K562 (cell line): ENCODE data around the gene MRPL32. TPM values are rescaled to one million over a fixed set of nuclear protein-coding genes. Genes with fewer than 3 reads are reported as not detected.

Experiments
- CBX2 ChIP-seq: fragments of 200-600 bp; sonication (generic); IDR thresholded peaks from one replicate; pipeline ENCODE4 v1.6.1; 2012; ENCODE audit warnings: mild to moderate bottlenecking, low read length, inconsistent platforms; ENCODE audit not compliant: insufficient read depth, poor library complexity, severe bottlenecking
- FOXM1 ChIP-seq, 2 experiments: fragments of 450-650 bp in 1 of 2; sonication (generic) in 1 of 2; formaldehyde crosslinking in 1 of 2; IDR thresholded peaks; 2 replicates each; pipeline versions ENCODE4 v1.6.1 to v1.9.0; 2017 to 2022; ENCODE audit warnings: low read depth in 2 of 2, mild to moderate bottlenecking in 2 of 2, missing genetic modification reagents in 1 of 2, moderate library complexity in 1 of 2
- MYBL2 ChIP-seq, 2 experiments: fragments of 450-650 bp in 1 of 2; sonication (generic) in 1 of 2; formaldehyde crosslinking in 1 of 2; IDR thresholded peaks; 2 replicates each; pipeline versions ENCODE4 v1.6.1 to v1.8.1; 2017 to 2022; ENCODE audit warnings: borderline replicate concordance in 1 of 2, inconsistent platforms in 1 of 2, low read depth in 1 of 2, mild to moderate bottlenecking in 1 of 2, missing genetic modification reagents in 1 of 2, moderate library complexity in 1 of 2
- MYC ChIP-seq, 2 experiments: fragments of 250-450 bp in 1 of 2; sonication (Bioruptor Pico) in 1 of 2; IDR thresholded peaks; 2 replicates each; pipeline versions ENCODE4 v1.5.1 to v1.6.1; 2012 to 2021; ENCODE audit warnings: low read depth in 2 of 2, borderline replicate concordance in 1 of 2, improper control_type of control experiment in 1 of 2, low read length in 1 of 2, mild to moderate bottlenecking in 1 of 2, moderate library complexity in 1 of 2
- MYNN ChIP-seq, 2 experiments: sonication (generic); formaldehyde crosslinking in 1 of 2; IDR thresholded peaks; 2 replicates each; pipeline versions ENCODE4 v1.5.0 to v1.6.1; 2016 to 2020; ENCODE audit warnings: antibody characterized with exemption in 1 of 2, missing genetic modification reagents in 1 of 2
- PHB ChIP-seq: fragments of 250-450 bp; sonication (Bioruptor Pico); IDR thresholded peaks from 2 replicates; pipeline ENCODE4 v1.5.0; 2021
- RBM25 ChIP-seq: fragments of 200-400 bp; formaldehyde crosslinking; IDR thresholded peaks from 2 replicates; pipeline ENCODE4 v1.6.1; 2018; ENCODE audit warnings: low read length, low read depth, moderate library complexity; ENCODE audit not compliant: severe bottlenecking
- SUPT5H ChIP-seq: fragments of 450-650 bp; IDR thresholded peaks from 2 replicates; pipeline ENCODE4 v1.6.1; 2016
- TAL1 ChIP-seq: fragments of 450-650 bp; IDR thresholded peaks from 2 replicates; pipeline ENCODE4 v1.6.1; 2016; ENCODE audit warnings: mild to moderate bottlenecking
- TCFL5 ChIP-seq: fragments of 250-450 bp; sonication (Bioruptor Pico); conservative IDR thresholded peaks from 2 replicates; pipeline ENCODE4 v1.6.1; 2021; ENCODE audit warnings: mild to moderate bottlenecking, moderate library complexity, matching md5 sums
- U2AF2 ChIP-seq: fragments of 200-400 bp; formaldehyde crosslinking; optimal IDR thresholded peaks from 2 replicates; pipeline ENCODE3; 2017; ENCODE audit warnings: low read depth, mild to moderate bottlenecking, low read length
- polyA plus RNA-seq, 8 experiments: library from polyadenylated mRNA; depleted of rRNA in 4 of 8; stranded (reverse) in 5 of 8; unstranded in 3 of 8; fragments of >200 nt; fragmentation: Nextera tagmentation in 2 of 8; fragmentation: Illumina TruSeq in 1 of 8; extraction: Ambion mirVana in 2 of 8; extraction: Trizol in 1 of 8; gene quantifications; 2 replicates each; pipeline versions ENCODE4 v1.2.1 to v1.2.3, GENCODE V29; 2011 to 2014; ENCODE audit warnings: inconsistent platforms in 1 of 8, missing spikeins in 1 of 8
- total RNA-seq, 7 experiments: library from RNA; depleted of rRNA in 6 of 7; stranded (reverse); fragments of >200 nt in 6 of 7; fragmentation: Illumina TruSeq in 2 of 7; extraction: Trizol in 2 of 7; gene quantifications; 2 replicates each; pipeline versions ENCODE4 v1.2.1 to v1.2.3, GENCODE V29; 2011 to 2021; ENCODE audit warnings: low replicate concordance in 1 of 7
- TF ChIP-seq, protein P1 (sequence below), 2 experiments: fragments of 450-650 bp in 1 of 2; sonication (generic) in 1 of 2; formaldehyde crosslinking in 1 of 2; IDR thresholded peaks; 2 replicates each; pipeline versions ENCODE4 v1.7.1 to v1.9.0; 2016 to 2022; ENCODE audit warnings: inconsistent platforms in 1 of 2, mild to moderate bottlenecking in 1 of 2, missing genetic modification reagents in 1 of 2
- TF ChIP-seq, protein P2 (sequence below): fragments of 450-650 bp; IDR thresholded peaks from 2 replicates; pipeline ENCODE4 v1.6.1; 2016; ENCODE audit warnings: antibody characterized with exemption
- TF ChIP-seq, protein P3 (sequence below): fragments of 250-450 bp; sonication (Bioruptor Pico); IDR thresholded peaks from 2 replicates; pipeline ENCODE4 v1.9.0; 2021; ENCODE audit warnings: mild to moderate bottlenecking

The MRPL32 gene
- total and polyA plus RNA-seq, 9 of the 15 experiments (the other 6 are each of a cell fraction or from before 2014, with no cell fraction given): 75.5 to 351 (median 138) TPM

DNA sequence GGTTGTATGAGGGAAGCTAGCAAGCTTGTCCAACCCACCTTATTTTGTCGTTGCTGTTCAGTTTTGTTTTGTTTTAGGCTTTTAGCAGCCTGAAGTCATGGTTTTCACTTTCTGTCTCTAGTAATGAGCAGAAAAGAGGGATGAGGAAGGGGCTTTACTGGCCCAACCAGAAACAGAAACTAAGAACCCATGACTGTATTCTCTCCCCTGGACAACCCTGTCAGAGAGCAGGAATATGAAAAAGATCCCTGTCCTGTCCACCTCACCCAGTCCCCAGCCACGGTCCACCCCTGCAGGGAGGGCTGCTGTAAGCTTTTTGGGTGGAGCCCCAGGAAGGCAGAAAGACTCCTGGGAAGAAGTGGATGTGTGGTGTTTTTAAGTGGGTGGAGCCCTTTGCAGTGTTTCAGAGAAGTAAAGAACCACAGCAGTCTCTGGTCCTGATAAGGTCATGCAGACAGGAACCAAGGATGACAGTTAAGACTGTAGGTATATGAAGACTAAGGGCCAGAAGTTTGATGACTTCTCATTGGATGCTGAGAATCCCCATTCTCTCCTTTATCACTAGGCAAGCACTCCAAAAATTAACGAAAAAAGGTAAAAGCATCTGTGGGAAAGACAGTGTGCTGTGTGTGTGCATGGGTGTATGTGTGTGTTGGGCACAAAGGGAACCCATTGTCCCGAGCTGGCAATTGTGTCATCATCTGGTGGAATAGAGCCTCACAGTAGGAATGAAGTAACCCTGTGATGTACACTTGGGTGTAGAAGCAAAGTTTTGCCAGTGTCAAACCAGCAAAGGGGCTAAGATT lies 13.8 kb downstream of the MRPL32 start (continued):
- TF ChIP-seq, protein P1, sequence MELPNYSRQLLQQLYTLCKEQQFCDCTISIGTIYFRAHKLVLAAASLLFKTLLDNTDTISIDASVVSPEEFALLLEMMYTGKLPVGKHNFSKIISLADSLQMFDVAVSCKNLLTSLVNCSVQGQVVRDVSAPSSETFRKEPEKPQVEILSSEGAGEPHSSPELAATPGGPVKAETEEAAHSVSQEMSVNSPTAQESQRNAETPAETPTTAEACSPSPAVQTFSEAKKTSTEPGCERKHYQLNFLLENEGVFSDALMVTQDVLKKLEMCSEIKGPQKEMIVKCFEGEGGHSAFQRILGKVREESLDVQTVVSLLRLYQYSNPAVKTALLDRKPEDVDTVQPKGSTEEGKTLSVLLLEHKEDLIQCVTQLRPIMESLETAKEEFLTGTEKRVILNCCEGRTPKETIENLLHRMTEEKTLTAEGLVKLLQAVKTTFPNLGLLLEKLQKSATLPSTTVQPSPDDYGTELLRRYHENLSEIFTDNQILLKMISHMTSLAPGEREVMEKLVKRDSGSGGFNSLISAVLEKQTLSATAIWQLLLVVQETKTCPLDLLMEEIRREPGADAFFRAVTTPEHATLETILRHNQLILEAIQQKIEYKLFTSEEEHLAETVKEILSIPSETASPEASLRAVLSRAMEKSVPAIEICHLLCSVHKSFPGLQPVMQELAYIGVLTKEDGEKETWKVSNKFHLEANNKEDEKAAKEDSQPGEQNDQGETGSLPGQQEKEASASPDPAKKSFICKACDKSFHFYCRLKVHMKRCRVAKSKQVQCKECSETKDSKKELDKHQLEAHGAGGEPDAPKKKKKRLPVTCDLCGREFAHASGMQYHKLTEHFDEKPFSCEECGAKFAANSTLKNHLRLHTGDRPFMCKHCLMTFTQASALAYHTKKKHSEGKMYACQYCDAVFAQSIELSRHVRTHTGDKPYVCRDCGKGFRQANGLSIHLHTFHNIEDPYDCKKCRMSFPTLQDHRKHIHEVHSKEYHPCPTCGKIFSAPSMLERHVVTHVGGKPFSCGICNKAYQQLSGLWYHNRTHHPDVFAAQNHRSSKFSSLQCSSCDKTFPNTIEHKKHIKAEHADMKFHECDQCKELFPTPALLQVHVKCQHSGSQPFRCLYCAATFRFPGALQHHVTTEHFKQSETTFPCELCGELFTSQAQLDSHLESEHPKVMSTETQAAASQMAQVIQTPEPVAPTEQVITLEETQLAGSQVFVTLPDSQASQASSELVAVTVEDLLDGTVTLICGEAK (IDR thresholded peaks at IDR 0.05): 0 out of 2 replicates have a peak, but pooled peaks have one; percentile 15
- TF ChIP-seq, protein P1 (CRISPR knock-in tag; IDR thresholded peaks at IDR 0.05): no peak
- TF ChIP-seq PHB (CRISPR knock-in tag): no peak
- TF ChIP-seq SUPT5H: peak; percentile 69
- TF ChIP-seq TCFL5 (CRISPR knock-in tag): no peak
- TF ChIP-seq, protein P2, sequence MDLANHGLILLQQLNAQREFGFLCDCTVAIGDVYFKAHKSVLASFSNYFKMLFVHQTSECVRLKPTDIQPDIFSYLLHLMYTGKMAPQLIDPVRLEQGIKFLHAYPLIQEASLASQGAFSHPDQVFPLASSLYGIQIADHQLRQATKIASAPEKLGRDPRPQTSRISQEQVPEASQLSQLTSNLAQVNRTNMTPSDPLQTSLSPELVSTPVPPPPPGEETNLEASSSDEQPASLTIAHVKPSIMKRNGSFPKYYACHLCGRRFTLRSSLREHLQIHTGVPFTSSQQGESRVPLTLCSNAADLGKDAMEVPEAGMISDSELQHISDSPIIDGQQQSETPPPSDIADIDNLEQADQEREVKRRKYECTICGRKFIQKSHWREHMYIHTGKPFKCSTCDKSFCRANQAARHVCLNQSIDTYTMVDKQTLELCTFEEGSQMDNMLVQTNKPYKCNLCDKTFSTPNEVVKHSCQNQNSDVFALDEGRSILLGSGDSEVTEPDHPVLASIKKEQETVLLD: 0 out of 2 replicates have a peak, but pooled peaks have one; percentile 10
- TF ChIP-seq, protein P3, sequence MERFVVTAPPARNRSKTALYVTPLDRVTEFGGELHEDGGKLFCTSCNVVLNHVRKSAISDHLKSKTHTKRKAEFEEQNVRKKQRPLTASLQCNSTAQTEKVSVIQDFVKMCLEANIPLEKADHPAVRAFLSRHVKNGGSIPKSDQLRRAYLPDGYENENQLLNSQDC (CRISPR knock-in tag): no peak
- no peak for TF ChIP-seq U2AF2
- no peak for TF ChIP-seq CBX2
- 0 out of 2 replicates have a peak, but pooled peaks have one; percentile 24 for TF ChIP-seq MYC (IDR thresholded peaks at IDR 0.05; ENCODE audit: low read depth, low read length)
- no peak for TF ChIP-seq MYC (CRISPR knock-in tag; IDR thresholded peaks at IDR 0.05; ENCODE audit: borderline replicate concordance, low read depth)
- TF ChIP-seq MYNN (IDR thresholded peaks at IDR 0.05): no peak
- TF ChIP-seq MYNN (CRISPR knock-in tag; IDR thresholded peaks at IDR 0.05): no peak
- peak; percentile 5 for TF ChIP-seq RBM25
- TF ChIP-seq TAL1: 0 out of 2 replicates have a peak, but pooled peaks have one; percentile 32
- TF ChIP-seq FOXM1 (IDR thresholded peaks at IDR 0.05; ENCODE audit: low read depth): no peak
- TF ChIP-seq FOXM1 (CRISPR knock-in tag; IDR thresholded peaks at IDR 0.05; ENCODE audit: low read depth): no peak
- TF ChIP-seq MYBL2 (IDR thresholded peaks at IDR 0.05; ENCODE audit: low read depth): no peak
- no peak for TF ChIP-seq MYBL2 (CRISPR knock-in tag; IDR thresholded peaks at IDR 0.05; ENCODE audit: borderline replicate concordance)
